MM.1S (cell line): ENCODE measurements around the gene CCDC83.

Experiments used
- CTCF ChIP-seq: fragments of 300-600 bp; sonication (generic); IDR thresholded peaks from 2 replicates; pipeline ENCODE4 v1.5.1; 2016; ENCODE audit warnings: antibody characterized with exemption, low read length, mixed read lengths
- EZH2 ChIP-seq: fragments of 300-600 bp; sonication (generic); optimal IDR thresholded peaks from 2 replicates; pipeline ENCODE3; 2017; ENCODE audit warnings: low read depth, mild to moderate bottlenecking, antibody characterized with exemption, low read length, mixed read lengths
- EZH2phosphoT487 ChIP-seq: fragments of 300-600 bp; sonication (generic); IDR thresholded peaks from 2 replicates; pipeline ENCODE4 v1.6.1; 2018; ENCODE audit warnings: antibody characterized with exemption, low read length

- no peak for TF ChIP-seq CTCF
- TF ChIP-seq EZH2 = no peak
- TF ChIP-seq EZH2phosphoT487 = no peak
Observed at GRCh38 chr11:85946221-85946620, 91.0 kb downstream of the CCDC83 start.
